Measurements from ENCODE around the gene GALNT17. TPM values are rescaled to one million over a fixed set of nuclear protein-coding genes. Genes with fewer than 3 reads are reported as not detected.

The GALNT17 gene
- total RNA-seq, 3 donors from 2014 or later, result 0.69 to 17.3 (median 1.6) TPM

DNA sequence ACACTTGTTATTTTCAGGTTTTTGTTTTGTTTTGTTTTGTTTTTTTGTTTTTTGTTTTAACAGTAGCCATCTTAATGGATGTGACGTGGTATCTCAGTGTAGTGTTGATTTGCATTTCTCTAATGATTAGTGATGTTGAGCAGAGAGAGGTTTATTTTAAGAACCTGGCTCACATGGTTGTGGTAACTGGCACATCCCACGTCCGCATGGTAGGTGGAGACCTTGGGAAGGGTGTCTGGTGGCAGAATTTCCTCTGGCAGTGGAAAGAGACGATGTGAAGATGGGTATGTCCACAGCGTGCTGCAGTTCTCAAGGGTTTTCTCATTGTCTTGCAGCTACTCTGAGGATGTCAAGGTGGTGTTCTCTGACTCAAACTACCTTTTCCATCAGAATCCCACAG is 252.2 kb downstream of the GALNT17 start:
- intact Hi-C loops (cut with DNase I, micrococcal nuclease), result no loop called here
- Histone ChIP-seq H3K4me3 (no peak overlapping the region), H3K9me3 (peaks cover 70% of the 10 kb centered on the region), H3K4me1 (ENCODE audit: low read depth) (no peaks in the 10 kb centered on the region), H3K36me3 (ENCODE audit: low read depth) (no peaks in the 10 kb centered on the region)
- DNase-seq, result no peak
- no peak for ATAC-seq
- TF ChIP-seq CTCF (IDR thresholded peaks at IDR 0.05), result no peak

GRCh38 chr7:71385330-71385729 is 253.4 kb downstream of the GALNT17 start:
- DNase-seq (no peak), ATAC-seq (no peak)
- Histone ChIP-seq H3K36me3 (ENCODE audit: low read depth) (no peaks in the 10 kb centered on the region), H3K9me3 (peaks cover 68% of the 10 kb centered on the region), H3K4me3 (no peak overlapping the region), H3K4me1 (ENCODE audit: low read depth) (no peaks in the 10 kb centered on the region)
- intact Hi-C loops (cut with DNase I, micrococcal nuclease), result no loop called here
- no peak for TF ChIP-seq CTCF (IDR thresholded peaks at IDR 0.05)

DNA sequence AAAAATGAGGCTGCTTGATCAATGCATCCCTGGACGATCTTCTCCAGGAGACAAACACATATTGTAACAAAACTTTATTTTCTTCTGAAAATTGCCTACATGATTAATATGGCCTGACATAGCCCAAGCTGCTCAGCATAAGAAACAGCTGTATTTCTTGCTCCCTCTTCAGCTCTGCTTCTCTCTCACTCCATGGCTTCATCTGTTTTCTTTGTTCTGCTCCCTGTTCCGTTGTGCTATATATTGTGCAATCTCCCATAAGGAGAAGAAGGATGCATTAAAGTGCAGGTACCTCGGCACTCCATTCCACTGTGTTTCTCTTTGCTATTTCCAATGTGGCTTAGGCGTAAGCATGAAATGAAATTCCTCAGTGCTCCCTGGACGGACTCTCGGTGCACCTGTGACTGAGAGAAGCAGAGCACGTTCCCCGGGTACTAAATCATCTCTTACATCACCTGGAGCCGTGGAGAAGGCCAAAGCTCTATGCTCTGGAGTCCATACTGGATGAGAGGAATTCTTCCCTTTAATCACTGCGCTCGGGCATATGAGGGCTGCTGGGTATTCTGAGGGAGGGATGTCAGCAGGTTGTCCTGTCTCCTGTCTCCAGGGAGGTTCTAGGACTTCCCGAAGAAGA is 254.3 kb downstream of the GALNT17 start:
- Histone ChIP-seq H3K4me3 (no peak overlapping the region), H3K36me3 (ENCODE audit: low read depth) (no peaks in the 10 kb centered on the region), H3K9me3 (peaks cover 67% of the 10 kb centered on the region), H3K4me1 (ENCODE audit: low read depth) (no peaks in the 10 kb centered on the region)
- intact Hi-C loops (cut with DNase I, micrococcal nuclease), result no loop called here
- no peak for ATAC-seq
- no peak for TF ChIP-seq CTCF (IDR thresholded peaks at IDR 0.05)
- no peak for DNase-seq

GRCh38 chr7:71388181-71388580 is 256.2 kb downstream of the GALNT17 start:
- no peak overlapping the region for H3K4me3 ChIP-seq
- no peaks in the 10 kb centered on the region for H3K4me1 ChIP-seq (ENCODE audit: low read depth)
- peaks cover 67% of the 10 kb centered on the region for H3K9me3 ChIP-seq
- ATAC-seq, result no peak
- intact Hi-C loops (cut with DNase I, micrococcal nuclease), result no loop called here
- DNase-seq, result no peak
- TF ChIP-seq CTCF (IDR thresholded peaks at IDR 0.05), result no peak
- no peaks in the 10 kb centered on the region for H3K36me3 ChIP-seq (ENCODE audit: low read depth)

- ATAC-seq, result no peak
- no peak for DNase-seq
- no peak for TF ChIP-seq CTCF (IDR thresholded peaks at IDR 0.05)
- Histone ChIP-seq H3K4me1 (ENCODE audit: low read depth) (no peaks in the 10 kb centered on the region), H3K9me3 (peaks cover 63% of the 10 kb centered on the region), H3K36me3 (ENCODE audit: low read depth) (no peaks in the 10 kb centered on the region), H3K4me3 (no peak overlapping the region)
- intact Hi-C loops (cut with DNase I, micrococcal nuclease), result no loop called here
These were observed 258.0 kb downstream of the GALNT17 start for GRCh38 chr7:71389976-71390375.

DNA sequence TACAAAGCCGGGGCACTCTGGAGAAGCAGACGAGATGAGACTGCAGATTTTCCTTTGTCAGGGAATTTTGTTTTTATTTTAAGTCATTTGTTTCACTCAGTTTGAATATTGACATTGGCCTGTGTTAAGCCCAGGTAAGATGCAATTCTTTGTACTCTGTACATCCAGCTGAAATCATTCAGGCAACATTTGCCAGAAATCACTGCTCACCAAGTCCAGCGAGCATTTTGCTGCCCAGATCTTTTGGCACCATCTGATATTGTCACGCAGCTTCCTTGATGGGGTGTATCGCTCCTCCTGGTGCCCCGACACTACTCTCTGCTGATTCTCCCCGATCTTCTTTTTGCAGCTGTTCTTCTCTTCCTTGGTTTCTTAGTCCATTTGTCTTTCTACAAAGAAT is 261.7 kb downstream of the GALNT17 start:
- DNase-seq, result no peak
- Histone ChIP-seq H3K4me3 (no peak overlapping the region), H3K36me3 (ENCODE audit: low read depth) (no peaks in the 10 kb centered on the region), H3K9me3 (peaks cover 45% of the 10 kb centered on the region), H3K4me1 (ENCODE audit: low read depth) (no peaks in the 10 kb centered on the region)
- intact Hi-C loops (cut with DNase I, micrococcal nuclease), result no loop called here
- no peak for ATAC-seq
- no peak for TF ChIP-seq CTCF (IDR thresholded peaks at IDR 0.05)
